Right lobe of liver (tissue), 4 donors: ENCODE measurements around the gene PPM1F.

Experiments used
- CTCF ChIP-seq, 4 donors: fragments of 200-600 bp in 3 of 4; fragments of 450-650 bp in 1 of 4; IDR thresholded peaks; one replicate each; pipeline versions ENCODE4 v1.5.1 to v1.8.0; 2016 to 2022; ENCODE audit warnings: antibody characterized with exemption in 4 of 4, mild to moderate bottlenecking in 2 of 4
- POLR2A ChIP-seq: fragments of 450-650 bp; IDR thresholded peaks from one replicate; pipeline ENCODE4 v1.6.1; 2017; ENCODE audit warnings: antibody characterized with exemption, mild to moderate bottlenecking
- donor health status: DM: no; HTN: no; CAD: no.
- donor health status: DM: no; HTN: no; CAD: no.
- donor health status: DM: no; HTN: yes; CAD: no.

GRCh38 chr22:21949948-21950347 lies 2.7 kb downstream of the PPM1F start:
- TF ChIP-seq POLR2A (no peak), CTCF (IDR thresholded peaks at IDR 0.05) (no peak)
